AG20443 (cell line): ENCODE measurements around the gene NGF.
A peak's percentile ranks its signal among the peaks of the same experiment; 100 is the strongest.

ENCODE experiments used
- DNase-seq: peaks from one replicate; pipeline ENCODE4 v3.0.0; 2012; ENCODE audit warnings: low spot score, mixed read lengths

NGF gene

GRCh38 chr1:115278211-115278610, 59.8 kb downstream of the NGF start:
- no peak for DNase-seq

GRCh38 chr1:115277276-115277675, 60.8 kb downstream of the NGF start:
- DNase-seq = peak; percentile 63

GRCh38 chr1:115275216-115275615, 62.8 kb downstream of the NGF start:
- DNase-seq = no peak

- DNase-seq = no peak
Measured at GRCh38 chr1:115274467-115274866, 63.6 kb downstream of the NGF start.

GRCh38 chr1:115266729-115267421, 71.2 kb downstream of the NGF start:
- no peak for DNase-seq

- DNase-seq = no peak
Measured at GRCh38 chr1:115265099-115265498, 73.0 kb downstream of the NGF start.

- no peak for DNase-seq
Measured at GRCh38 chr1:115262886-115263285, 75.2 kb downstream of the NGF start.

- no peak for DNase-seq
Measured at GRCh38 chr1:115261496-115261895, 76.6 kb downstream of the NGF start.

GRCh38 chr1:115258302-115258866, 79.7 kb downstream of the NGF start:
- peak; percentile 31 for DNase-seq

GRCh38 chr1:115257591-115257990, 80.5 kb downstream of the NGF start:
- DNase-seq = no peak

- DNase-seq = peak; percentile 48
Measured at GRCh38 chr1:115255154-115255553, 82.9 kb downstream of the NGF start.

- no peak for DNase-seq
Measured at GRCh38 chr1:115252585-115252984, 85.5 kb downstream of the NGF start.

- DNase-seq = peak; percentile 82
Measured at GRCh38 chr1:115251856-115252255, 86.2 kb downstream of the NGF start.

GRCh38 chr1:115251340-115251748, 86.7 kb downstream of the NGF start:
- no peak for DNase-seq

- no peak for DNase-seq
Measured at GRCh38 chr1:115246526-115246925, 91.5 kb downstream of the NGF start.

GRCh38 chr1:115245227-115245626, 92.8 kb downstream of the NGF start:
- no peak for DNase-seq

- DNase-seq = no peak
Measured at GRCh38 chr1:115242543-115242942, 95.5 kb downstream of the NGF start.

GRCh38 chr1:115241309-115241708, 96.7 kb downstream of the NGF start:
- no peak for DNase-seq

- DNase-seq = no peak
Measured at GRCh38 chr1:115240297-115240696, 97.8 kb downstream of the NGF start.

- peak; percentile 67 for DNase-seq
Measured at GRCh38 chr1:115239426-115239825, 98.6 kb downstream of the NGF start.

GRCh38 chr1:115239148-115239422, 99.0 kb downstream of the NGF start:
- no peak for DNase-seq

- DNase-seq = no peak
Measured at GRCh38 chr1:115238336-115239147, 99.5 kb downstream of the NGF start.

GRCh38 chr1:115237507-115237906, 100.5 kb downstream of the NGF start:
- no peak for DNase-seq
